AG04450 (cell line): ENCODE results near the gene TTC7B. TPM values are rescaled to one million over a fixed set of nuclear protein-coding genes. Genes with fewer than 3 reads are reported as not detected.

Experiments
- CTCF ChIA-PET: fragments of 300-600, 350-600 bp; formaldehyde crosslinking; extraction: SDS; loops from one replicate; lab custom pipeline; 2022; ENCODE audit warnings: antibody characterized with exemption, inconsistent platforms; lab: Charles Lee
- POLR2A ChIA-PET: fragments of 350-600 bp; formaldehyde crosslinking; extraction: SDS; loops from one replicate; lab custom pipeline; 2021; ENCODE audit warnings: antibody characterized with exemption, inconsistent platforms; lab: Yijun Ruan, JAX
- DNase-seq: peaks from one replicate; pipeline ENCODE4 v3.0.0-alpha.2; 2011; ENCODE audit warnings: low read depth, low spot score
- H3K27ac ChIP-seq: one replicate; pipeline ENCODE4 v1.5.1; 2012; ENCODE audit warnings: low read depth, low read length, control low read depth
- H3K27me3 ChIP-seq: one replicate; pipeline ENCODE4 v1.6.0; 2012; ENCODE audit warnings: low read length; ENCODE audit not compliant: control insufficient read depth, insufficient read depth
- H3K4me3 ChIP-seq: 2 replicates; pipeline ENCODE4 v1.5.1; 2011; ENCODE audit warnings: mild to moderate bottlenecking, low read depth, low read length, control low read depth
- H3K9me3 ChIP-seq: 2 replicates; pipeline ENCODE4 v1.5.1; 2012; ENCODE audit warnings: low read length; ENCODE audit not compliant: control insufficient read depth, insufficient read depth
- CTCF ChIP-seq: IDR thresholded peaks from 2 replicates; pipeline ENCODE4 v1.5.1; 2011; ENCODE audit warnings: low read depth, low read length, control low read depth, inconsistent platforms
- polyA plus RNA-seq: library from polyadenylated mRNA; depleted of rRNA; stranded (reverse); fragments of >200 nt; gene quantifications from 2 replicates; pipeline ENCODE4 v1.2.3, GENCODE V29; 2011

Gene TTC7B
- polyA plus RNA-seq, 1 experiment: 36.0 TPM

- no peak for TF ChIP-seq CTCF
- no peak for DNase-seq
- POLR2A ChIA-PET: no interaction called here
- Histone ChIP-seq H3K9me3 (0 out of 2 replicates have a peak, but pooled peaks cover 3% of the 10 kb centered on the region), H3K27me3 (no peaks in the 10 kb centered on the region), H3K4me3 (no peak overlapping the region), H3K27ac (no peak overlapping the region)
- CTCF ChIA-PET: no interaction called here
Measured at GRCh38 chr14:90567191-90567590, 249.0 kb downstream of the TTC7B start.

GRCh38 chr14:90566481-90566880, 249.7 kb downstream of the TTC7B start:
- no peak for TF ChIP-seq CTCF

GRCh38 chr14:90564496-90564895, 251.7 kb downstream of the TTC7B start:
- TF ChIP-seq CTCF: no peak
- Histone ChIP-seq H3K27ac (no peak overlapping the region), H3K9me3 (no peaks in the 10 kb centered on the region), H3K27me3 (no peaks in the 10 kb centered on the region), H3K4me3 (no peak overlapping the region)
- DNase-seq: no peak
- ChIA-PET POLR2A (no interaction called here), CTCF (no interaction called here)

More at GRCh38 chr14:90566481-90566880, 249.7 kb downstream of the TTC7B start:
- no peak for DNase-seq
- Histone ChIP-seq H3K27ac (no peak overlapping the region), H3K9me3 (0 out of 2 replicates have a peak, but pooled peaks cover 3% of the 10 kb centered on the region), H3K4me3 (no peak overlapping the region), H3K27me3 (no peaks in the 10 kb centered on the region)
- CTCF ChIA-PET: no interaction called here
- POLR2A ChIA-PET: no interaction called here

- no peak for DNase-seq
- POLR2A ChIA-PET: no interaction called here
- Histone ChIP-seq H3K27me3 (no peaks in the 10 kb centered on the region), H3K4me3 (no peak overlapping the region), H3K9me3 (no peaks in the 10 kb centered on the region), H3K27ac (no peak overlapping the region)
- TF ChIP-seq CTCF: no peak
- CTCF ChIA-PET: no interaction called here
Measured at GRCh38 chr14:90562652-90563051, 253.6 kb downstream of the TTC7B start.

- Histone ChIP-seq H3K27ac (no peak overlapping the region), H3K9me3 (no peaks in the 10 kb centered on the region), H3K27me3 (no peaks in the 10 kb centered on the region), H3K4me3 (no peak overlapping the region)
- ChIA-PET CTCF (no interaction called here), POLR2A (no interaction called here)
- no peak for DNase-seq
- no peak for TF ChIP-seq CTCF
Measured at GRCh38 chr14:90561920-90562319, 254.3 kb downstream of the TTC7B start.
